CD4-positive, alpha-beta T cell (primary cell): Measurements from ENCODE around the gene SDF4. TPM values are rescaled to one million over a fixed set of nuclear protein-coding genes. Genes with fewer than 3 reads are reported as not detected.

ENCODE experiments used
- ATAC-seq: fragments of 200-7000 bp; cut with Tn5 transposase; one replicate; pipeline ENCODE4 v1.10.0; 2022; ENCODE audit warnings: mild to moderate bottlenecking; ENCODE audit not compliant: poor library complexity
- CTCF ChIA-PET: fragments of 350-600 bp; sonication (Branson Sonifier 250); formaldehyde crosslinking; loops from one replicate; lab custom pipeline; 2021; ENCODE audit warnings: antibody characterized with exemption, inconsistent platforms; lab: Charles Lee
- POLR2A ChIA-PET: fragments of 350-600 bp; sonication (Branson Sonifier 250); formaldehyde crosslinking; loops from one replicate; lab custom pipeline; 2021; ENCODE audit warnings: antibody characterized with exemption, inconsistent platforms; lab: Charles Lee
- DNase-seq, 14 experiments: peaks; one replicate each; pipeline ENCODE4 v3.0.0-alpha.2; 2013 to 2020; ENCODE audit warnings: mixed read lengths in 2 of 14
- H3K27ac ChIP-seq, 2 donors: one replicate each; pipeline versions ENCODE4 v1.5.1 to v1.7.0; 2013; ENCODE audit warnings: low read length in 2 of 2, low read depth in 1 of 2, mild to moderate bottlenecking in 1 of 2
- H3K27me3 ChIP-seq, 2 experiments: 1 replicate in 1 of 2; 2 replicates in 1 of 2; pipeline versions ENCODE4 v1.6.1 to v1.7.0; 2013; ENCODE audit warnings: low read length in 2 of 2, control low read depth in 1 of 2, mild to moderate bottlenecking in 1 of 2, moderate library complexity in 1 of 2; ENCODE audit not compliant: insufficient read depth in 2 of 2, control insufficient read depth in 1 of 2
- H3K36me3 ChIP-seq: one replicate; pipeline ENCODE4 v1.6.1; 2013; ENCODE audit warnings: low read length, control low read depth; ENCODE audit not compliant: insufficient read depth
- H3K4me1 ChIP-seq: one replicate; pipeline ENCODE4 v1.6.1; 2013; ENCODE audit warnings: low read length, control low read depth; ENCODE audit not compliant: insufficient read depth
- H3K4me3 ChIP-seq: one replicate; pipeline ENCODE4 v1.5.1; 2013; ENCODE audit warnings: mild to moderate bottlenecking, low read length, moderate library complexity
- H3K9me3 ChIP-seq, 2 experiments: 1 replicate in 1 of 2; 2 replicates in 1 of 2; pipeline versions ENCODE4 v1.6.1 to v1.7.0; 2013; ENCODE audit warnings: low read length in 2 of 2, mild to moderate bottlenecking in 2 of 2, control low read depth in 1 of 2, moderate library complexity in 1 of 2; ENCODE audit not compliant: control insufficient read depth in 1 of 2, insufficient read depth in 1 of 2
- H3K27ac Mint-ChIP-seq: one replicate; pipeline ENCODE4 v1.8.0; 2020; ENCODE audit warnings: mixed read lengths
- H3K27me3 Mint-ChIP-seq: one replicate; pipeline ENCODE4 v1.8.0; 2021; ENCODE audit warnings: mixed read lengths
- H3K36me3 Mint-ChIP-seq: one replicate; pipeline ENCODE4 v1.8.0; 2021; ENCODE audit warnings: low read depth, mixed read lengths
- H3K4me1 Mint-ChIP-seq: one replicate; pipeline ENCODE4 v1.8.0; 2021; ENCODE audit warnings: low read depth, mixed read lengths
- H3K4me3 Mint-ChIP-seq: one replicate; pipeline ENCODE4 v1.8.0; 2020; ENCODE audit warnings: mild to moderate bottlenecking, mixed read lengths
- H3K9me3 Mint-ChIP-seq: one replicate; pipeline ENCODE4 v1.8.0; 2020; ENCODE audit warnings: mixed read lengths
- CTCF ChIP-seq: fragments of 200-600 bp; IDR thresholded peaks from one replicate; pipeline ENCODE4 v1.8.0; 2022; ENCODE audit warnings: antibody characterized with exemption, mild to moderate bottlenecking
- intact Hi-C, 2 experiments: fragments of 100-400 bp; cut with DNase I in 1 of 2; cut with micrococcal nuclease in 1 of 2; formaldehyde crosslinking; loops; one replicate each; pipeline versions ENCODE4 v1.15.1 to v1.9.0; 2023 to 2025; cut with DNase I, micrococcal nuclease
- total RNA-seq, 174 experiments: library from RNA in 2 of 174; stranded (reverse) in 2 of 174; gene quantifications; one replicate each; pipeline ENCODE4 v1.2.3 and lab custom pipeline; 2021 to 2026

SDF4 gene
- total RNA-seq, 2 experiments from 2014 or later: 66.3 to 71.0 TPM

DNA sequence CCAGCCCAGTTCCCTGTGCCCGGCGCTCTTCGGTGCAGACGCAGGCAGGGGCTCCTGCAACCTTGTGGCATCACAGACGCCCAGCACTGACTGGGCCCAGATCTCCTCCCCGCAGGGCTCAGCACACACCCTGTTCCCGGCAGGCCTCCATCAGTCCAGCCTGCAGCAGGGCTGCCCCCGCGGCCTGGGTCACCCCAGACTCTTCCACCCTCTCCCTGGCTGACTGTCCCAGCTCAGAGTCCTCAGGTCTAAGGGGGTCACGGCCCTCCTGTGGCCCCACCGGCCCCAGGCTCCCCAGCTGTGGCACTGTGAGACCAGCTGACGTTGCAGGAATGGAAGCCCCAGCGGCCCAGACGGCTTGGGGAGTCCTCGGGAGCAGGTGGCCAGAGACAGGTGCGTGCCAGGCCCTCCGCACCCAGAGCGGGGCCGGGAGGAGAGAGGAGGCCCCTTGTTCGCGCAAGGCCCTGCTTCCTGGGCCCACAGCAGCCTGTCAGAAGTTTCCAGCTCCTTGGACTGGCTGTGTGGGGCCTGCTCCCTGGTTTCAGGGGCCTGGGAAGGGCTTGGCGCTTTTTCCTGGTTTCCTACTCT lies 4.5 kb upstream of the SDF4 start:
- H3K4me3 ChIP-seq: no peak overlapping the region
- no peak for TF ChIP-seq CTCF
- ChIA-PET POLR2A (no interaction called here), CTCF (no interaction called here)
- ATAC-seq: no peak
- peaks cover 0 to 9% of the 10 kb centered on the region in 2 experiments for H3K9me3 ChIP-seq
- Mint-ChIP-seq H3K9me3 (no peaks in the 10 kb centered on the region), H3K36me3 (peaks cover 8% of the 10 kb centered on the region), H3K4me3 (no peak overlapping the region), H3K4me1 (peaks cover 8% of the 10 kb centered on the region), H3K27me3 (no peaks in the 10 kb centered on the region), H3K27ac (no peak overlapping the region)
- H3K36me3 ChIP-seq: peaks cover 10% of the 10 kb centered on the region
- H3K27ac ChIP-seq: no peak overlapping the region
- H3K27me3 ChIP-seq: peaks cover 2 to 8% of the 10 kb centered on the region in 2 experiments
- intact Hi-C loops: no loop called here
- DNase-seq: no peak
- peaks cover 23% of the 10 kb centered on the region for H3K4me1 ChIP-seq

DNA sequence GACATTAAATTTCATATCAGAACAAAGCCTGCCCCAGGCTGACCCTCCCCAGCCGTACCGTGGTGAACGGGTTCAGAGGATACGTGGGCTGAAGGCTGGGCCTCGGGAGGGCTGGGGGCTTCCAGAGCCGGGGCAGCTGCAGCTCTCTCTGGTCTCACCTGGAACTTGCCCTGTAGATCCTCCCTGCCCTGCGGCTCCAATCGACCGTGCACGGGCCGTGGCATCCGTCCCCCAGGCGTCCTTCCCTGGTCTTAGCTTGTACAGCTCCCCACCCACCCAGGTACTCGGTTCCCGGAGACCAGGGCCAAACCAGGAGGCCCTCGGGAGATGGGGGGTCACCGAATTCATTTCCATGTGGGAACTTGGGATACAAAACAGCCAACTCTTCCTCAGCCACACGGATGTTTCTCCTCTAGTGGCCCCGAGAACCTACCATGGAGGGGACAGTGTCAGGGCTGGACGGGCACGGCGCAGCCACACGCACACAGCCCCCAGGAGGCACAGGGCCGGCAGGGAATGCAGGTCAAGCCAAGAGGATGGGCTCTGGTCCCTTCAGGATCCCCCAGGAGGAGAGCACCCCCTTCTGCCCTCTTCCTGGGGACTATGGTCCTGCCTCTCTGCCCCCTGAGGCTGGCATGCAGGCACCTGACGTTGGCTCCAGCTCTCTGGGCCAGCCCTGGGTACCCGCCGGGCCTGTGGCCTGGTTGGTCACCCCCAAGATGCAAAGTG lies 3.4 kb upstream of the SDF4 start:
- ChIA-PET CTCF (no interaction called here), POLR2A (no interaction called here)
- TF ChIP-seq CTCF: no peak
- H3K36me3 ChIP-seq: peaks cover 10% of the 10 kb centered on the region
- ATAC-seq: no peak
- H3K9me3 ChIP-seq: peaks cover 0 to 6% of the 10 kb centered on the region in 2 experiments
- H3K27ac ChIP-seq: no peak overlapping the region
- intact Hi-C loops: no loop called here
- Mint-ChIP-seq H3K9me3 (no peaks in the 10 kb centered on the region), H3K36me3 (peaks cover 16% of the 10 kb centered on the region), H3K27me3 (no peaks in the 10 kb centered on the region), H3K27ac (no peak overlapping the region), H3K4me1 (peaks cover 16% of the 10 kb centered on the region), H3K4me3 (peak overlapping the region; percentile 54)
- H3K4me1 ChIP-seq: peaks cover 34% of the 10 kb centered on the region
- peaks cover 2 to 8% of the 10 kb centered on the region in 2 experiments for H3K27me3 ChIP-seq
- no peak for DNase-seq
- H3K4me3 ChIP-seq: no peak overlapping the region

DNA sequence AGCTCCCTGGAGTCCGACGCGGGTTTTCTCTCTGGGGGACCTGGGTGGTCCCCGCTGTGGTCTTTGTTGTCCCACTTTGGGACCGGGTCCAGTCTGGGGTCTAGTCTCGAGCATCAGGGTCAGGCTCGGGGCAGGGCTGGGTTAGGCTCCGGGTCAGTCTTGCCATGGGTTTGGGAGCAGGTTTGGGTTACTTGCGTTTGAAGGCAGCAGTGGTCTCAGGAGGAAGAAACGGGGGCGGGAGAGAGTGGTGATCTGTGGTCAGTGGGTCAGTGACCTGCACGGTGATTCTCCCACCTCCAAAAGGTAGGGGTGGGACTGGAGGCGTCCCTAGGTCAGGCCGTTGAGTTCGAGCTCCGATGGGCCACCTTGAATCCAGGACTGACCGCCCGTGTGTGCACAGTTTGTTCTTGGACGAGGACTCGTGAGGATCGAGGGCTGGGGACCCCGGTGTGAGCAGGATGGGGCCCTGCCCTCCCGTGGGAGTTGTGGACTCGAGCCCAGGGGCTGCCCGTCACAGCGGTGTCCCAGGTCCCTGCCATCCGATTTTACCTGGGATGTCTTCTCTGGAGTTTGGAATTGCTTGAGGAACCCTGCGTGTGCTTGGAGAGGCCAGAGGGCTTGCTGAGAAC lies 2.5 kb upstream of the SDF4 start:
- DNase-seq (no peak), ATAC-seq (no peak)
- Mint-ChIP-seq H3K4me3 (peak overlapping the region; percentile 54), H3K9me3 (no peaks in the 10 kb centered on the region), H3K36me3 (peaks cover 23% of the 10 kb centered on the region), H3K27ac (no peak overlapping the region), H3K27me3 (no peaks in the 10 kb centered on the region), H3K4me1 (peaks cover 23% of the 10 kb centered on the region)
- Histone ChIP-seq H3K27me3 (no peaks in the 10 kb centered on the region), H3K27ac (no peak overlapping the region), H3K4me1 (peaks cover 42% of the 10 kb centered on the region), H3K36me3 (peaks cover 14% of the 10 kb centered on the region), H3K9me3 (peaks cover 0 to 6% of the 10 kb centered on the region in 2 experiments), H3K4me3 (no peak overlapping the region)
- ChIA-PET CTCF (no interaction called here), POLR2A (no interaction called here)
- no peak for TF ChIP-seq CTCF
- intact Hi-C loops: no loop called here
